Ectodermal cell (in vitro differentiated cells): ENCODE measurements around the gene INTS1.

Experiments used
- H3K27ac ChIP-seq: 2 replicates; pipeline ENCODE4 v1.7.0; 2013; ENCODE audit warnings: mild to moderate bottlenecking, low read depth, low read length; ENCODE audit not compliant: insufficient read depth, poor library complexity, severe bottlenecking
- H3K27me3 ChIP-seq: 2 replicates; pipeline ENCODE4 v1.7.0; 2013; ENCODE audit warnings: mild to moderate bottlenecking, low read length; ENCODE audit not compliant: insufficient read depth, control insufficient read depth, poor library complexity, severe bottlenecking
- H3K36me3 ChIP-seq: one replicate; pipeline ENCODE4 v1.7.0; 2013; ENCODE audit warnings: low read length; ENCODE audit not compliant: control insufficient read depth, insufficient read depth
- H3K4me1 ChIP-seq: one replicate; pipeline ENCODE4 v1.7.0; 2013; ENCODE audit warnings: low read length; ENCODE audit not compliant: control insufficient read depth, insufficient read depth
- H3K4me3 ChIP-seq: 2 replicates; pipeline ENCODE4 v1.7.0; 2013; ENCODE audit warnings: low read depth, low read length, control low read depth; ENCODE audit not compliant: insufficient read depth
- H3K9me3 ChIP-seq: 2 replicates; pipeline ENCODE4 v1.7.0; 2013; ENCODE audit warnings: mild to moderate bottlenecking, low read length, moderate library complexity; ENCODE audit not compliant: control insufficient read depth
- WGBS, 2 experiments: methylation state at CpG; one replicate each; pipeline ENCODE4 v1.1.7; 2013; ENCODE audit warnings: missing lambda C conversion rate in 2 of 2; 5-methylcytosine and 5-hydroxymethylcytosine counted together

Gene INTS1

GRCh38 chr7:1422512-1423263 is 81.5 kb downstream of the INTS1 start:
- WGBS, 2 experiments, result 76 to 77% methylated on average over 24 of the region's 24 CpGs
- Histone ChIP-seq H3K27me3 (peaks cover 5% of the 10 kb centered on the region), H3K4me1 (no peaks in the 10 kb centered on the region), H3K4me3 (no peak overlapping the region), H3K27ac (no peak overlapping the region), H3K36me3 (no peaks in the 10 kb centered on the region), H3K9me3 (no peaks in the 10 kb centered on the region)

- Histone ChIP-seq H3K36me3 (no peaks in the 10 kb centered on the region), H3K27ac (no peak overlapping the region), H3K9me3 (no peaks in the 10 kb centered on the region), H3K4me3 (no peak overlapping the region), H3K27me3 (peaks cover 10% of the 10 kb centered on the region), H3K4me1 (no peaks in the 10 kb centered on the region)
- 94 to 96% methylated on average over 8 of the region's 8 CpGs for WGBS, 2 experiments
Observed at GRCh38 chr7:1421946-1422345, 82.2 kb downstream of the INTS1 start.

GRCh38 chr7:1421020-1421790 is 83.0 kb downstream of the INTS1 start:
- no peaks in the 10 kb centered on the region for H3K4me1 ChIP-seq
- H3K27ac ChIP-seq, result no peak overlapping the region
- 93 to 94% methylated on average over 41 of the region's 41 CpGs for WGBS, 2 experiments
- no peaks in the 10 kb centered on the region for H3K36me3 ChIP-seq
- no peaks in the 10 kb centered on the region for H3K9me3 ChIP-seq
- no peak overlapping the region for H3K4me3 ChIP-seq
- peaks cover 16% of the 10 kb centered on the region for H3K27me3 ChIP-seq
